Measurements from ENCODE around the gene SMIM5. TPM values are rescaled to one million over a fixed set of nuclear protein-coding genes. Genes with fewer than 3 reads are reported as not detected.

Gene SMIM5
- polyA plus RNA-seq (2013, experiment 1 of 2): not detected
- polyA plus RNA-seq (2013, experiment 2 of 2): not detected

- Histone ChIP-seq H3K9me3 (ENCODE audit: control insufficient read depth, low read length) (no peaks in the 10 kb centered on the region), H3K27ac (ENCODE audit: low read depth, low read length, severe bottlenecking) (peak within 1 kb of the TSS; percentile 85), H3K4me1 (ENCODE audit: control insufficient read depth, insufficient read depth, low read length, poor library complexity, severe bottlenecking) (peaks cover 16% of the 10 kb centered on the region), H3K36me3 (ENCODE audit: control insufficient read depth, insufficient read depth, low read length) (peaks cover 15% of the 10 kb centered on the region), H3K4me3 (ENCODE audit: extremely low read depth, insufficient read depth, low read length, poor library complexity, severe bottlenecking) (no peak within 1 kb of the TSS)
- 24 to 32% methylated on average over 16 to 19 of the region's 19 CpGs for WGBS, 2 experiments (ENCODE audit: insufficient coverage in 2 of 2)
Measured at GRCh38 chr17:75632863-75633485, at the start of gene SMIM5. SMIM5 (plus strand) TSS chr17:75633434; CDS start chr17:75640202, 6,768 bp downstream.

GRCh38 chr17:75584849-75585175 lies 48.4 kb upstream of the SMIM5 start:
- H3K36me3 ChIP-seq (ENCODE audit: control insufficient read depth, insufficient read depth, low read length): no peaks in the 10 kb centered on the region
- peaks cover 6% of the 10 kb centered on the region for H3K9me3 ChIP-seq (ENCODE audit: control insufficient read depth, low read length)

DNA sequence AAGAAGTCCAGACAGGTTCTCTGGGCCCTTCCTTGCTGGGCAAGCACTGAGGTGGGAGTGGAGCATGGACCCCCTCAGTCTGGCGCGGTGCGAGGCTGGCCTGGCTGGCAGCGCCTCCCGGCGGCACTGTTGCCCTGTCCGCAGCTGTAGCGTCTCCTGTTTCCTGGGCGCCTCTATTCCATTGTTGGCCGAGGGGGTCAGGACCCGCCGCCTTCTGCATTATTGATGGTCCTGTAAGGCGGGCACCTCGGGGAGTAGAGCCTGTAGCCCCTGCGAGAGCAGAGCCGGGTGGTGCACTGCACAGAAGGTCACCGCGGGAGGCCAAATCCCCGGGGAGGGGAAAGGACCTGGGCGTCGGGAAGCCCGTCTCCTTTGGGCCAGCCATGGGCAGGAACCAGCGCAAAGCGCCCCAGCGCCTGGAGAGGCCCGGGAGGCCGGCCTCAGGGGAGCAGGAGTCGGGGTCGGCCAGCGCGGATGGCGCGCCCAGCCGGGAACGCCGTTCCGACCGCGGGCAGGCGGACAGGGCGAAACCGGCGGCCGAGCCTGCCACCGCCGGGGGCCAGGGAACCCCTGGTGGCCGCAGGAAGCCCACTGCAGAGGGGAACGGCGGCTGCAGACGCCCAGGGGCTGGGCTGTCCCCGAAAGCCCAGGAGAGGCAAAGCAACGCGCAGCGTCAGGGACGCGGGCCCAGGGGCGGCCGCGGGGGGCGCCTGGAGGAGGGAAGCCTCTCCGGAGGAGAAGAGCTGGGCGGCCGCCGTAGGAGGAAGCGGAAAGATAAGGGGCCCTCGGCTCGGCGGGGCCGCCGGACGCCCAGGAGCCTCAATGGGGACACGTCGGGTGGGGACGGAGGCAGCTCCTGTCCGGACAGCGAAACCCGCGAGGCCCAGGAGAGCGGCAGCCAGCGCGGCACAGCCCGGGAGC lies 45.3 kb upstream of the SMIM5 start, which contains the start of gene MYO15B:
TSS of gene MYO15B (plus strand) at position 126 of the 921 bp plus-strand sequence. CDS start at position 384, 258 bp downstream.
- Histone ChIP-seq H3K36me3 (ENCODE audit: control insufficient read depth, insufficient read depth, low read length) (no peaks in the 10 kb centered on the region), H3K4me3 (ENCODE audit: extremely low read depth, insufficient read depth, low read length, poor library complexity, severe bottlenecking) (peak within 1 kb of the TSS; percentile 41), H3K9me3 (ENCODE audit: control insufficient read depth, low read length) (peaks cover 6% of the 10 kb centered on the region), H3K4me1 (ENCODE audit: control insufficient read depth, insufficient read depth, low read length, poor library complexity, severe bottlenecking) (no peaks in the 10 kb centered on the region), H3K27ac (ENCODE audit: low read depth, low read length, severe bottlenecking) (peak within 1 kb of the TSS; percentile 64)
- WGBS, 2 experiments (ENCODE audit: insufficient coverage in 2 of 2): 18 to 20% methylated on average over 75 to 82 of the region's 82 CpGs

More at GRCh38 chr17:75584849-75585175, 48.4 kb upstream of the SMIM5 start:
- 93 to 95% methylated on average over 7 of the region's 7 CpGs for WGBS, 2 experiments (ENCODE audit: insufficient coverage in 2 of 2)
- H3K27ac ChIP-seq (ENCODE audit: low read depth, low read length, severe bottlenecking): no peak overlapping the region
- H3K4me1 ChIP-seq (ENCODE audit: control insufficient read depth, insufficient read depth, low read length, poor library complexity, severe bottlenecking): no peaks in the 10 kb centered on the region
- H3K4me3 ChIP-seq (ENCODE audit: extremely low read depth, insufficient read depth, low read length, poor library complexity, severe bottlenecking): no peak overlapping the region

DNA sequence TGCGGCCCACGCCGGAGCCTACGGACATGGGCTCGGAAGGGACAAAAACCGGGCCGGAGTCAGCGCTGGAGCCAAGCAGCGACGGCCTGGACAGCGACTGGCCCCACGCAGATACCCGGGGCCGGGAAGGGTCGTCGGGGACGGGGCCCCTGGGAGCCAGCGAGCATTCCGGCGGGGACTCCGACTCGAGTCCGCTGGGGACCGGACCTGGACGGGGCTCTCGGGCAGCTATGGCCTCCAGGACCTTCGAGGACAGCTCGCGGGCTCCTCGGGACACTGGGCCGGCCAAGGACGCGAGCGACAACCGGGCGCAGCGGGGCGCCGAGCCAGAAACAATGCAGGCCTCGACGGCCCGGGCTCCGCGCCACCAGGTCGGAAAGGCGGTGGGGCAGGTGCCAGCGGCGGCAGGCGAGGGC lies 44.6 kb upstream of the SMIM5 start:
- Histone ChIP-seq H3K36me3 (ENCODE audit: control insufficient read depth, insufficient read depth, low read length) (no peaks in the 10 kb centered on the region), H3K27ac (ENCODE audit: low read depth, low read length, severe bottlenecking) (peak overlapping the region; percentile 64), H3K9me3 (ENCODE audit: control insufficient read depth, low read length) (peaks cover 6% of the 10 kb centered on the region), H3K4me1 (ENCODE audit: control insufficient read depth, insufficient read depth, low read length, poor library complexity, severe bottlenecking) (no peaks in the 10 kb centered on the region), H3K4me3 (ENCODE audit: extremely low read depth, insufficient read depth, low read length, poor library complexity, severe bottlenecking) (peak overlapping the region; percentile 41)
- WGBS, 2 experiments (ENCODE audit: insufficient coverage in 2 of 2): 19 to 21% methylated on average over 49 of the region's 49 CpGs

DNA sequence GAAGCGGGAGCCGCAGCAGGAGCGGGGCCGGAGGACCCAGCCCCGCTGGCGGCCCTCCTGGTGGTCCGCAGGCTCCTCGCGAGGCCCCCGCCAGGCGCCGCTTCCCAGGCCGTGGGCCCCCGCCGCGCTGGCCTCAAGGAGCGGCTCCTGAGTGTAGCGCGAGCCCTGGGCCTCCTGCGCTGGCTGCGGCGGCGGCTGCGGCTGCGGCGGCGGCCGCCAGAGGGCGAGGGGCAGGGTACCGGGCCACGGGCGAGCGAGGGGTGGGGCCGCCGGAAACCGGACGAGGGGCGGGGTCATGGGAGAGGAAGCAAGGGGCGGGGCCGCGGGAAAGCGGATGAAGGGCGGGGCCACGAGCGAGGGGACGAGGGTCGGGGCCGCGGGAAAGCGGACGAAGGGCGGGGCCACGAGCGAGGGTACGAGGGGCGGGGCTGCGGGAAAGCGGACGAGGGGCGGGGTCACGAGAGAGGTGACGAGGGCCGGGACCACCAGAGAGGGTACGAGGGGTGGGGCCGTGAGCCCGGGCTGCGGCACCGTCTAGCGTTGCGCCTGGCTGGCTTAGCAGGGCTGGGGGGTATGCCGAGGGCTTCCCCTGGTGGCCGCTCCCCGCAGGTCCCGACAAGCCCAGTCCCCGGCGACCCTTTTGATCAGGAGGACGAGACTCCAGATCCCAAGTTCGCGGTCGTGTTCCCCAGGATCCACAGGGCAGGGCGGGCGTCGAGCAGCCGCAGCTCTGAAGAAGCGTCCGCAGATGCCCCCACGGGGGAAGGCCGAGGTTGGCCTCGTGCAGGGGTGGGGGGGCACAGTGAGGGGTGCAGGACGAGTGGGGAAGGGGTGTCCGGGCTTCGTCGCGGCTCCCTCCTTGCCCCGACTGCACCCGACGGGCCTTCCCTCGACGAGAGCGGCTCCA lies 44.0 kb upstream of the SMIM5 start:
- WGBS, 2 experiments (ENCODE audit: insufficient coverage in 2 of 2): 15 to 18% methylated on average over 55 to 81 of the region's 100 CpGs
- H3K4me1 ChIP-seq (ENCODE audit: control insufficient read depth, insufficient read depth, low read length, poor library complexity, severe bottlenecking): no peaks in the 10 kb centered on the region

DNA sequence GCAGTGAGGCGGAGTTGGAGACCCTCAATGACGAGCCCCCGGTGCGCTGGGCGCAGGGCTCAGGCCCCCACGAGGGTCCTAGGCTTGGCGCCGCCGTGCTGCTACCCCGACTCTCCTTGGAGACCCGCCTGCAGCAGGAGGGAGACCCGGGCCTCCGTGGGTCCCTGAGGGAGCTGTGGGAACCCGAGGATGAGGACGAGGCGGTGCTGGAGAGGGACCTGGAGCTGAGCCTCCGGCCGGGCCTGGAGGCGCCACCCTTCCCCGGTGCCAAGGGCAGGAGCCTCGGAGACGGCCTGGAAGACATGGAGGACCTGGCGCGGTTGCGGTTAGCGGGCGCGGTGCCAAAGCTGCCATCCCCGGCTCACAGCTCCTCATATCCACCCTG lies 43.3 kb upstream of the SMIM5 start:
- Histone ChIP-seq H3K4me1 (ENCODE audit: control insufficient read depth, insufficient read depth, low read length, poor library complexity, severe bottlenecking) (no peaks in the 10 kb centered on the region), H3K36me3 (ENCODE audit: control insufficient read depth, insufficient read depth, low read length) (no peaks in the 10 kb centered on the region), H3K4me3 (ENCODE audit: extremely low read depth, insufficient read depth, low read length, poor library complexity, severe bottlenecking) (peak overlapping the region; percentile 36), H3K9me3 (ENCODE audit: control insufficient read depth, low read length) (peaks cover 6% of the 10 kb centered on the region), H3K27ac (ENCODE audit: low read depth, low read length, severe bottlenecking) (no peak overlapping the region)
- 89 to 93% methylated on average over 17 to 28 of the region's 29 CpGs for WGBS, 2 experiments (ENCODE audit: insufficient coverage in 2 of 2)

More for the DNA sequence above, 44.0 kb upstream of the SMIM5 start:
- Histone ChIP-seq H3K36me3 (ENCODE audit: control insufficient read depth, insufficient read depth, low read length) (no peaks in the 10 kb centered on the region), H3K4me3 (ENCODE audit: extremely low read depth, insufficient read depth, low read length, poor library complexity, severe bottlenecking) (peak overlapping the region; percentile 41), H3K27ac (ENCODE audit: low read depth, low read length, severe bottlenecking) (peak overlapping the region; percentile 64), H3K9me3 (ENCODE audit: control insufficient read depth, low read length) (peaks cover 6% of the 10 kb centered on the region)

DNA sequence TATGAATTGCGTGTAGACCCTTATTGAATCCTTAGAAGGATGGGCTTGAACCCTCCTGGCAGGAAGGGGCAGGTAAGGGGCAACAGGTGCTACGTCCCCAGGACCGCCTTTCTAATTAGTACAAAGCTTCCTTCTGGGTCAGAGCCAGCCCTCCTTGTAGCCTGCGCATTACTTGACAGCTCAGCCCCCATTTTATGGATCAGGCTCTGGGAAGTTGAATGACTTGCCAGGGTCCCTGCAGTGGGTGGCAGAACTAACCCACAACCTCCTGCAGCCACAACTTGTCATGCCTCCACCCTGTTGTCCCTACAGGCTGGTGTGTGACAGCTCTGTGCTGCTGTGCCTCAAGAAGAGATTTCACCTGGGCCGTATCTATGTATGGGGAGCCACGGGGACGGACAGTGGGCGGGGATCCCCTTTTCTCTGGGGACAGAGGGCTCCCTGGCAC lies 42.9 kb upstream of the SMIM5 start:
- Histone ChIP-seq H3K9me3 (ENCODE audit: control insufficient read depth, low read length) (peaks cover 6% of the 10 kb centered on the region), H3K4me3 (ENCODE audit: extremely low read depth, insufficient read depth, low read length, poor library complexity, severe bottlenecking) (no peak overlapping the region), H3K4me1 (ENCODE audit: control insufficient read depth, insufficient read depth, low read length, poor library complexity, severe bottlenecking) (no peaks in the 10 kb centered on the region), H3K27ac (ENCODE audit: low read depth, low read length, severe bottlenecking) (no peak overlapping the region), H3K36me3 (ENCODE audit: control insufficient read depth, insufficient read depth, low read length) (no peaks in the 10 kb centered on the region)
- 91 to 95% methylated on average over 4 to 6 of the region's 8 CpGs for WGBS, 2 experiments (ENCODE audit: insufficient coverage in 2 of 2)

- Histone ChIP-seq H3K27ac (ENCODE audit: low read depth, low read length, severe bottlenecking) (no peak overlapping the region), H3K4me1 (ENCODE audit: control insufficient read depth, insufficient read depth, low read length, poor library complexity, severe bottlenecking) (no peaks in the 10 kb centered on the region), H3K9me3 (ENCODE audit: control insufficient read depth, low read length) (peaks cover under 1% of the 10 kb centered on the region), H3K36me3 (ENCODE audit: control insufficient read depth, insufficient read depth, low read length) (no peaks in the 10 kb centered on the region), H3K4me3 (ENCODE audit: extremely low read depth, insufficient read depth, low read length, poor library complexity, severe bottlenecking) (no peak overlapping the region)
- 89 to 95% methylated on average over 10 to 11 of the region's 12 CpGs for WGBS, 2 experiments (ENCODE audit: insufficient coverage in 2 of 2)
Measured at GRCh38 chr17:75590849-75591721, 42.1 kb upstream of the SMIM5 start.

- 79 to 89% methylated on average over 6 to 7 of the region's 7 CpGs for WGBS, 2 experiments (ENCODE audit: insufficient coverage in 2 of 2)
- H3K36me3 ChIP-seq (ENCODE audit: control insufficient read depth, insufficient read depth, low read length): no peaks in the 10 kb centered on the region
- H3K27ac ChIP-seq (ENCODE audit: low read depth, low read length, severe bottlenecking): no peak overlapping the region
- no peak overlapping the region for H3K4me3 ChIP-seq (ENCODE audit: extremely low read depth, insufficient read depth, low read length, poor library complexity, severe bottlenecking)
- H3K9me3 ChIP-seq (ENCODE audit: control insufficient read depth, low read length): no peaks in the 10 kb centered on the region
- no peaks in the 10 kb centered on the region for H3K4me1 ChIP-seq (ENCODE audit: control insufficient read depth, insufficient read depth, low read length, poor library complexity, severe bottlenecking)
Measured at GRCh38 chr17:75591722-75592302, 41.4 kb upstream of the SMIM5 start.
